ENCODE results near the gene GNG7.
"Not testable (repeated sequence)": the region's sequence is repeated elsewhere in the genome, so short reads cannot be mapped to it uniquely, and the experiment has no call there.

DNA sequence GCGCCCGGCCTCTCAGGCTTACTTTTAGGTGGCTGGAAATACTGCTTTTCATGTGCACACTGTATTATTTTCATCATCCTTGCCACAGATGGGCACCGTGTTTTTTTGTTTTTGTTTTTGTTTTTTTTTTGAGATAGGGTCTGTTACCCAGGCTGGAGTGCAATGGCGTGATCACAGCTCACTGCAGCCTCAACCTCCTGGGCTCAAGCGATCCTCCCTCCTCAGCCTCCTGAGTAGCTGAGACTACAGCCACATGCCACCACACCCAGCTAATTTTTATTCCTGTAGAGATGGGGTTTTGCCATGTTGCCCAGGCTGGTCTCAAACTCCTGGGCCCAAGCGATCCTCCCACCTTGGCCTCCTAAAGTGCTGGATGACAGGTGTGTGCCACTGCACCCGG is 144.4 kb downstream of the GNG7 start:
- TF ChIP-seq, protein P1, sequence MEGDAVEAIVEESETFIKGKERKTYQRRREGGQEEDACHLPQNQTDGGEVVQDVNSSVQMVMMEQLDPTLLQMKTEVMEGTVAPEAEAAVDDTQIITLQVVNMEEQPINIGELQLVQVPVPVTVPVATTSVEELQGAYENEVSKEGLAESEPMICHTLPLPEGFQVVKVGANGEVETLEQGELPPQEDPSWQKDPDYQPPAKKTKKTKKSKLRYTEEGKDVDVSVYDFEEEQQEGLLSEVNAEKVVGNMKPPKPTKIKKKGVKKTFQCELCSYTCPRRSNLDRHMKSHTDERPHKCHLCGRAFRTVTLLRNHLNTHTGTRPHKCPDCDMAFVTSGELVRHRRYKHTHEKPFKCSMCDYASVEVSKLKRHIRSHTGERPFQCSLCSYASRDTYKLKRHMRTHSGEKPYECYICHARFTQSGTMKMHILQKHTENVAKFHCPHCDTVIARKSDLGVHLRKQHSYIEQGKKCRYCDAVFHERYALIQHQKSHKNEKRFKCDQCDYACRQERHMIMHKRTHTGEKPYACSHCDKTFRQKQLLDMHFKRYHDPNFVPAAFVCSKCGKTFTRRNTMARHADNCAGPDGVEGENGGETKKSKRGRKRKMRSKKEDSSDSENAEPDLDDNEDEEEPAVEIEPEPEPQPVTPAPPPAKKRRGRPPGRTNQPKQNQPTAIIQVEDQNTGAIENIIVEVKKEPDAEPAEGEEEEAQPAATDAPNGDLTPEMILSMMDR (conservative IDR thresholded peaks at IDR 0.05; ENCODE audit: low read length) = not testable (repeated sequence)
- TF ChIP-seq EZH2phosphoT487 (IDR thresholded peaks at IDR 0.05; ENCODE audit: borderline replicate concordance) = not testable (repeated sequence)
